Gastrocnemius medialis (tissue), 4 donors: ENCODE measurements around the gene TNS1.

ENCODE experiments used
- POLR2A ChIP-seq, 2 donors: fragments of 450-650 bp; IDR thresholded peaks; one replicate each; pipeline ENCODE4 v1.6.1; 2017; ENCODE audit warnings: antibody characterized with exemption in 2 of 2, mild to moderate bottlenecking in 2 of 2, moderate library complexity in 2 of 2
- TF ChIP-seq, protein P1 (sequence below), 5 experiments: fragments of 450-650 bp in 3 of 5; fragments of 200-600 bp in 2 of 5; sonication (generic) in 2 of 5; IDR thresholded peaks in 4 of 5; conservative IDR thresholded peaks in 1 of 5; 1 replicate in 4 of 5; 2 replicates in 1 of 5; pipeline ENCODE4 v1.5.1; 2016 to 2019; ENCODE audit warnings: antibody characterized with exemption in 5 of 5, mild to moderate bottlenecking in 3 of 5, moderate library complexity in 3 of 5

DNA sequence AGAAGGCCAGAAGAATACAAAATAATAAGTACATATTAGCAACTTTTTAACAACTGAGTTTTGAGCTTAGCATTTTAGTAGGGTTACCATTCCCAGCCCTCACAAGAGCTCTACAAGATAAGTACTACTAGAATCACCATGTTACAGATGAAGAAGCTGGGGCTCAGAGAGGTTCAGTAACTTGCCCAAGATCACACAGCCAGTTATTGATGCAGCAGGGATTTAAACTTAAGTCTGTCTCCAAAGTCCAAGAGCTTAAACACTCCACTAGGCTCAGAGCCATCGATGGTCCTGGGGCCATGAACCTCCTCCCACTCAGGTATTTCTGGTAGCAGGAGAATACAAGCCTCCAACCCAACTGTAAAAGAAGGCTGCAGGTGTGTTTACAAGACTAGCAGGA, 30.8 kb downstream of the TNS1 start:
- TF ChIP-seq, protein P1, sequence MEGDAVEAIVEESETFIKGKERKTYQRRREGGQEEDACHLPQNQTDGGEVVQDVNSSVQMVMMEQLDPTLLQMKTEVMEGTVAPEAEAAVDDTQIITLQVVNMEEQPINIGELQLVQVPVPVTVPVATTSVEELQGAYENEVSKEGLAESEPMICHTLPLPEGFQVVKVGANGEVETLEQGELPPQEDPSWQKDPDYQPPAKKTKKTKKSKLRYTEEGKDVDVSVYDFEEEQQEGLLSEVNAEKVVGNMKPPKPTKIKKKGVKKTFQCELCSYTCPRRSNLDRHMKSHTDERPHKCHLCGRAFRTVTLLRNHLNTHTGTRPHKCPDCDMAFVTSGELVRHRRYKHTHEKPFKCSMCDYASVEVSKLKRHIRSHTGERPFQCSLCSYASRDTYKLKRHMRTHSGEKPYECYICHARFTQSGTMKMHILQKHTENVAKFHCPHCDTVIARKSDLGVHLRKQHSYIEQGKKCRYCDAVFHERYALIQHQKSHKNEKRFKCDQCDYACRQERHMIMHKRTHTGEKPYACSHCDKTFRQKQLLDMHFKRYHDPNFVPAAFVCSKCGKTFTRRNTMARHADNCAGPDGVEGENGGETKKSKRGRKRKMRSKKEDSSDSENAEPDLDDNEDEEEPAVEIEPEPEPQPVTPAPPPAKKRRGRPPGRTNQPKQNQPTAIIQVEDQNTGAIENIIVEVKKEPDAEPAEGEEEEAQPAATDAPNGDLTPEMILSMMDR (IDR thresholded peaks at IDR 0.05 in 4 of 5, conservative IDR thresholded peaks at IDR 0.05 in 1 of 5) = no peak
- no peak for TF ChIP-seq POLR2A (IDR thresholded peaks at IDR 0.05)
